GM15510 (cell line): ENCODE results near the gene IMMP2L.

Source experiments
- POLR2A ChIP-seq: IDR thresholded peaks from 3 replicates; pipeline ENCODE4 v1.6.1; 2011; ENCODE audit warnings: borderline replicate concordance; ENCODE audit not compliant: insufficient read length; ENCODE audit errors: extremely low read depth

Gene IMMP2L

GRCh38 chr7:111363099-111363498 is 199.2 kb downstream of the IMMP2L start:
- TF ChIP-seq POLR2A: no peak

- TF ChIP-seq POLR2A: no peak
These were observed 199.7 kb downstream of the IMMP2L start for GRCh38 chr7:111362506-111363054.

- TF ChIP-seq POLR2A: no peak
These were observed 203.4 kb downstream of the IMMP2L start for GRCh38 chr7:111358915-111359314.

GRCh38 chr7:111357691-111358090 is 204.6 kb downstream of the IMMP2L start:
- no peak for TF ChIP-seq POLR2A

GRCh38 chr7:111356941-111357340 is 205.4 kb downstream of the IMMP2L start:
- TF ChIP-seq POLR2A: no peak

- no peak for TF ChIP-seq POLR2A
These were observed 210.0 kb downstream of the IMMP2L start for GRCh38 chr7:111352319-111352718.

- TF ChIP-seq POLR2A: no peak
These were observed 216.1 kb downstream of the IMMP2L start for GRCh38 chr7:111346219-111346618.

- no peak for TF ChIP-seq POLR2A
These were observed 219.3 kb downstream of the IMMP2L start for GRCh38 chr7:111343017-111343416.

- TF ChIP-seq POLR2A: no peak
These were observed 223.3 kb downstream of the IMMP2L start for GRCh38 chr7:111339006-111339405.

- no peak for TF ChIP-seq POLR2A
These were observed 229.3 kb downstream of the IMMP2L start for GRCh38 chr7:111333010-111333409.

- no peak for TF ChIP-seq POLR2A
These were observed 232.1 kb downstream of the IMMP2L start for GRCh38 chr7:111330235-111330523.

GRCh38 chr7:111329367-111330234 is 232.7 kb downstream of the IMMP2L start:
- no peak for TF ChIP-seq POLR2A

- no peak for TF ChIP-seq POLR2A
These were observed 233.8 kb downstream of the IMMP2L start for GRCh38 chr7:111328487-111328886.

- no peak for TF ChIP-seq POLR2A
These were observed 237.5 kb downstream of the IMMP2L start for GRCh38 chr7:111324776-111325175.

- no peak for TF ChIP-seq POLR2A
These were observed 238.1 kb downstream of the IMMP2L start for GRCh38 chr7:111324228-111324627.

GRCh38 chr7:111320133-111320532 is 242.2 kb downstream of the IMMP2L start:
- no peak for TF ChIP-seq POLR2A

GRCh38 chr7:111312966-111313365 is 249.3 kb downstream of the IMMP2L start:
- no peak for TF ChIP-seq POLR2A

GRCh38 chr7:111308691-111309090 is 253.6 kb downstream of the IMMP2L start:
- TF ChIP-seq POLR2A: no peak

- no peak for TF ChIP-seq POLR2A
These were observed 260.4 kb downstream of the IMMP2L start for GRCh38 chr7:111301891-111302290.
